Natural killer cell (primary cell): ENCODE measurements around the gene RNF181. TPM values are rescaled to one million over a fixed set of nuclear protein-coding genes. Genes with fewer than 3 reads are reported as not detected.

Experiments used
- ATAC-seq, 3 donors: fragments of 150-1000 bp in 2 of 3; fragments of 200-7000 bp in 1 of 3; cut with Tn5 transposase; 1 replicate in 1 of 3; 2 replicates in 2 of 3; pipeline ENCODE4 v1.10.0; 2021; ENCODE audit warnings: mild to moderate bottlenecking in 2 of 3, moderate library complexity in 2 of 3
- DNase-seq, 2 donors: peaks; one replicate each; pipeline versions ENCODE4 v3.0.0 to v3.0.0-alpha.2; 2013 to 2021; ENCODE audit warnings: mixed read lengths in 1 of 2
- H3K27ac ChIP-seq: one replicate; pipeline ENCODE4 v1.5.1; 2013; ENCODE audit warnings: mild to moderate bottlenecking, low read length
- H3K27me3 ChIP-seq: one replicate; pipeline ENCODE4 v1.6.1; 2013; ENCODE audit warnings: low read length; ENCODE audit not compliant: control insufficient read depth, insufficient read depth
- H3K36me3 ChIP-seq: one replicate; pipeline ENCODE4 v1.6.1; 2013; ENCODE audit warnings: low read length; ENCODE audit not compliant: control insufficient read depth, insufficient read depth
- H3K4me1 ChIP-seq: one replicate; pipeline ENCODE4 v1.6.1; 2013; ENCODE audit warnings: low read length; ENCODE audit not compliant: control insufficient read depth, insufficient read depth
- H3K4me3 ChIP-seq: one replicate; pipeline ENCODE4 v1.5.1; 2013; ENCODE audit warnings: low read length
- H3K9me3 ChIP-seq: one replicate; pipeline ENCODE4 v1.6.1; 2013; ENCODE audit warnings: low read length; ENCODE audit not compliant: control insufficient read depth, insufficient read depth
- H3K27ac Mint-ChIP-seq, 2 donors: one replicate each; pipeline ENCODE4 v1.8.0; 2022; ENCODE audit warnings: mild to moderate bottlenecking in 2 of 2, mixed read lengths in 2 of 2, moderate library complexity in 1 of 2
- H3K27me3 Mint-ChIP-seq, 2 donors: one replicate each; pipeline ENCODE4 v1.8.0; 2022; ENCODE audit warnings: low read depth in 2 of 2, mixed read lengths in 2 of 2
- H3K36me3 Mint-ChIP-seq: one replicate; pipeline ENCODE4 v1.8.0; 2022; ENCODE audit warnings: mixed read lengths
- H3K4me1 Mint-ChIP-seq, 2 donors: one replicate each; pipeline ENCODE4 v1.8.0; 2022; ENCODE audit warnings: mixed read lengths in 2 of 2
- H3K4me3 Mint-ChIP-seq: one replicate; pipeline ENCODE4 v1.8.0; 2022; ENCODE audit warnings: mild to moderate bottlenecking, moderate library complexity, mixed read lengths
- H3K9me3 Mint-ChIP-seq, 2 donors: one replicate each; pipeline ENCODE4 v1.8.0; 2022; ENCODE audit warnings: mixed read lengths in 2 of 2
- CTCF ChIP-seq: fragments of 200-600 bp; IDR thresholded peaks from one replicate; pipeline ENCODE4 v1.8.0; 2022; ENCODE audit warnings: antibody characterized with exemption
- WGBS: methylation state at CpG from one replicate; pipeline ENCODE4 v1.1.7; 2013; ENCODE audit warnings: missing lambda C conversion rate; ENCODE audit not compliant: insufficient coverage; 5-methylcytosine and 5-hydroxymethylcytosine counted together
- intact Hi-C: fragments of 100-400 bp; cut with micrococcal nuclease; formaldehyde crosslinking; loops from one replicate; pipeline ENCODE4 v1.14.2; 2022
- total RNA-seq, 4 donors: library from RNA; stranded (reverse); fragments of 120-200 nt in 1 of 4; gene quantifications; one replicate each; pipeline versions ENCODE4 v1.2.3 to v1.2.4, GENCODE V29; 2013 to 2022

RNF181 gene
- total RNA-seq, 3 donors from 2014 or later (not counting 1 experiment from before 2014, with no cell fraction given) = 65.0 to 75.0 (median 66.7) TPM

- peak within 1 kb of the TSS; percentile 70 for H3K4me3 ChIP-seq
- ATAC-seq (peak; percentile 79 to 86 (median 81)), DNase-seq (peak; percentile 44 to 79)
- peak within 1 kb of the TSS; percentile 86 to 95 for H3K27ac Mint-ChIP-seq
- peaks cover 31% of the 10 kb centered on the region for H3K4me1 ChIP-seq
- H3K36me3 Mint-ChIP-seq = no peaks in the 10 kb centered on the region
- H3K36me3 ChIP-seq = peaks cover 16% of the 10 kb centered on the region
- peak within 1 kb of the TSS; percentile 77 for H3K27ac ChIP-seq
- peak within 1 kb of the TSS; percentile 93 for H3K4me3 Mint-ChIP-seq
- peaks cover 28 to 39% of the 10 kb centered on the region in 2 donors for H3K4me1 Mint-ChIP-seq
- intact Hi-C loops = no loop called here
- TF ChIP-seq CTCF = no peak
- no peaks in the 10 kb centered on the region for H3K9me3 Mint-ChIP-seq
- H3K27me3 ChIP-seq = no peaks in the 10 kb centered on the region
- WGBS = under 1% methylated on average over 18 of the region's 19 CpGs
- H3K9me3 ChIP-seq = no peaks in the 10 kb centered on the region
- no peaks in the 10 kb centered on the region for H3K27me3 Mint-ChIP-seq
Observed at GRCh38 chr2:85577386-85578242, 17.9 kb upstream of the RNF181 start, which contains the start of gene VAMP8. Gene VAMP8 (plus strand): TSS chr2:85577586. CDS start chr2:85577647, 61 bp downstream.

- peaks cover 16% of the 10 kb centered on the region for H3K36me3 ChIP-seq
- peak overlapping the region; percentile 93 for H3K4me3 Mint-ChIP-seq
- DNase-seq = peak; percentile 28 to 46
- H3K36me3 Mint-ChIP-seq = no peaks in the 10 kb centered on the region
- H3K4me1 ChIP-seq = peaks cover 35% of the 10 kb centered on the region
- 10% methylated on average over 19 of the region's 19 CpGs for WGBS
- H3K9me3 Mint-ChIP-seq = no peaks in the 10 kb centered on the region
- H3K27me3 ChIP-seq = no peaks in the 10 kb centered on the region
- H3K27ac Mint-ChIP-seq = peak overlapping the region; percentile 86 to 95
- no peaks in the 10 kb centered on the region for H3K9me3 ChIP-seq
- peak overlapping the region; percentile 77 for H3K27ac ChIP-seq
- ATAC-seq = peak; percentile 52 to 68 (median 63)
- H3K4me1 Mint-ChIP-seq = peaks cover 31 to 43% of the 10 kb centered on the region in 2 donors
- TF ChIP-seq CTCF = no peak
- peak overlapping the region; percentile 70 for H3K4me3 ChIP-seq
- H3K27me3 Mint-ChIP-seq = no peaks in the 10 kb centered on the region
- intact Hi-C loops = no loop called here
Observed at GRCh38 chr2:85578243-85579180, 17.0 kb upstream of the RNF181 start.

- Mint-ChIP-seq H3K27ac (peak overlapping the region; percentile 86 to 95), H3K27me3 (no peaks in the 10 kb centered on the region), H3K4me1 (peaks cover 36 to 49% of the 10 kb centered on the region in 2 donors), H3K9me3 (no peaks in the 10 kb centered on the region), H3K36me3 (no peaks in the 10 kb centered on the region), H3K4me3 (peak overlapping the region; percentile 93)
- Histone ChIP-seq H3K9me3 (no peaks in the 10 kb centered on the region), H3K27ac (peak overlapping the region; percentile 77), H3K36me3 (peaks cover 16% of the 10 kb centered on the region), H3K4me3 (peak overlapping the region; percentile 5), H3K27me3 (no peaks in the 10 kb centered on the region), H3K4me1 (peaks cover 41% of the 10 kb centered on the region)
- intact Hi-C loops = no loop called here
- no peak for TF ChIP-seq CTCF
- no peak for DNase-seq
- ATAC-seq = no peak
- WGBS = 67% methylated on average over 6 of the region's 6 CpGs
Observed at GRCh38 chr2:85579266-85579935, 16.1 kb upstream of the RNF181 start.
